ENCODE measurements around the gene PGM5. TPM values are rescaled to one million over a fixed set of nuclear protein-coding genes. Genes with fewer than 3 reads are reported as not detected.
"Not testable (repeated sequence)": the region's sequence is repeated elsewhere in the genome, so short reads cannot be mapped to it uniquely, and the experiment has no call there.

The PGM5 gene
- polyA plus RNA-seq, 1 donor (not counting 4 experiments of a cell fraction or from before 2014, with no cell fraction given): 0.18 TPM

DNA sequence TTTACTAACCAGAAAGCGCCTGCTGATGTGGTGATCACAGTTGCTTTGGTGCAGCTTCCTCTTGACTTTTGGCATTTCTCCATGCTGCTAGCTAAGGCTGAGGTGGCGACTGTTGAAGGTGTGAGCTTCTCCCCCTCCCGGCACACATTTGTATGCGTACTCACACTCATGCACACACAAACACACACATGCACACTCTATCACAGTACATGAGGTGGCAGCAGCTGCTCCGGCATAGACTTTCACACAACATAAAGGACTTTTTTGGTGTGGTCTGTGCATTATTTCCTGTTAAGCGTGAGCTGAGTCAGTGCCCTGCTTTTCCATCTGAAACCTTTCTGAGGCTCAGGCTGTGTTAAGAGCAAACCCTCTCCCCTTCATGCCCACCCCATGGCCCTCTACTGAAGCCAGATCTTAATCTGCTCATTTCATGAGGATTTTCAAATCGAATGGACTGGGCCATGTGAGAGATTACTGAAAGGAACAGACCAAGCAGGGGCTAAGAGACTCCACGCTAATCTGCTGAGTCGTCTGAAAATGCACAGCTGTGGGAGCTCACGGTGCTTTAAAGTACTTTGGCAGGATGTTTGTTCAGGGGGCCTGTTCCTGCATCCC is 10.6 kb downstream of the PGM5 start:
- H2AFZ ChIP-seq (ENCODE audit: control insufficient read depth, low read length); H3K79me2 ChIP-seq (ENCODE audit: control insufficient read depth, insufficient read depth, low read length); H3K4me2 ChIP-seq (ENCODE audit: control insufficient read depth, extremely low read depth, insufficient read depth, low read depth, low read length); FAIRE-seq; DNase-seq (ENCODE audit: low read depth, low spot score); H3K36me3 ChIP-seq (ENCODE audit: control insufficient read depth in 2 of 2, extremely low read depth in 1 of 2, insufficient read depth in 2 of 2, low read length in 2 of 2); H3K9ac ChIP-seq (ENCODE audit: control insufficient read depth, extremely low read depth, insufficient read depth, low read length); dilution Hi-C loops (cut with MboI; ENCODE audit: extremely low pct_ligation_motif_present, low sequenced_read_pairs); H3K9me3 ChIP-seq (ENCODE audit: control insufficient read depth, low read depth, low read length); H3K4me1 ChIP-seq (ENCODE audit: control insufficient read depth, extremely low read depth, insufficient read depth, low read length); H3K27me3 ChIP-seq (ENCODE audit: control insufficient read depth, extremely low read depth, insufficient read depth, low read length); H4K20me1 ChIP-seq (ENCODE audit: control insufficient read depth, extremely low read depth, insufficient read depth, low read length); H3K27ac ChIP-seq (ENCODE audit: control insufficient read depth, insufficient read depth, low read length); H3K4me3 ChIP-seq (ENCODE audit: control insufficient read depth in 2 of 3, extremely low read depth in 1 of 3, insufficient read depth in 2 of 3, low read depth in 1 of 3, low read length in 3 of 3); H3K9me1 ChIP-seq (ENCODE audit: control insufficient read depth, extremely low read depth, insufficient read depth, low read length): not testable (repeated sequence)

DNA sequence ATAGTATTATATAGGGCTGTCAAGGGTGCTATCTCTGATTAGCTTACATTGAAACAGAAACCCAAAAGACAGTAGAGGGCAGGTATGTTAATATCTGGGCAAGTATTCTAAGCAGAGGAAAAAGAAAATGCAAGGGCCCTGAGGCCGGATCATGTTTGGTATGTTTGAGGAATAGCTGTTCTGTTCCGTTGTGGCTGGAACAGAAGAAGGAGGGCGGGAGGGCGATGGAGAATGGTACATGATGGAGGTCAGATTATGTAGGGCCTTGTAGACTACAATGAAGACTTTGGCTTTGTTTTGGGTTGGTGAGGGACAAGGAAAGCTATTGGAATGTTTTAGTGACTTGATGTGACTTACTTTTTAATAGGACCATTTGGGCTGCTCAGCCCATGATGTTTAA is 19.4 kb downstream of the PGM5 start:
- FAIRE-seq; H4K20me1 ChIP-seq (ENCODE audit: control insufficient read depth, extremely low read depth, insufficient read depth, low read length); H3K4me1 ChIP-seq (ENCODE audit: control insufficient read depth, extremely low read depth, insufficient read depth, low read length); H3K4me3 ChIP-seq (ENCODE audit: control insufficient read depth in 2 of 3, extremely low read depth in 1 of 3, insufficient read depth in 2 of 3, low read depth in 1 of 3, low read length in 3 of 3); H3K9ac ChIP-seq (ENCODE audit: control insufficient read depth, extremely low read depth, insufficient read depth, low read length); dilution Hi-C loops (cut with MboI; ENCODE audit: extremely low pct_ligation_motif_present, low sequenced_read_pairs); H3K79me2 ChIP-seq (ENCODE audit: control insufficient read depth, insufficient read depth, low read length); H3K27me3 ChIP-seq (ENCODE audit: control insufficient read depth, extremely low read depth, insufficient read depth, low read length); H3K9me1 ChIP-seq (ENCODE audit: control insufficient read depth, extremely low read depth, insufficient read depth, low read length); H3K36me3 ChIP-seq (ENCODE audit: control insufficient read depth in 2 of 2, extremely low read depth in 1 of 2, insufficient read depth in 2 of 2, low read length in 2 of 2); H3K27ac ChIP-seq (ENCODE audit: control insufficient read depth, insufficient read depth, low read length); DNase-seq (ENCODE audit: low read depth, low spot score); H3K4me2 ChIP-seq (ENCODE audit: control insufficient read depth, extremely low read depth, insufficient read depth, low read depth, low read length); H2AFZ ChIP-seq (ENCODE audit: control insufficient read depth, low read length); H3K9me3 ChIP-seq (ENCODE audit: control insufficient read depth, low read depth, low read length): not testable (repeated sequence)

DNA sequence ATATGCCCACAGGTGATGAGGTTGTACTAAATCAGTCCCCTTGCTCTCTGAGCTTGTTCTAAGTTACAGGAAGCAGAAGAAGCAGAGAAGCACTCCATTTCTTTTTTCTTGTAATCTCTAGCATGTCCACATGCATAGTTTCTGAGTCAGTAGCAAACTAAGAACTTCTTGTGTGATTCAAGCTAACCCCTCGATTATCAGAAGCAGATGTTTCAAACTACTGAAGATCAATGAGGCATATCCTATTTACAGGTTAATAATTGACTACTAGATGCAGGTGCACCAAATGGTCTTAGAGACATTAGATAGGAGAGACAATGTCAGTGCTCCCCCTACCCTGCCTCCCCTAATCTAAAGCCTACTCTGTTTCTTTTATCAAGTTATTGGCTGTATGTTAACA is 21.3 kb downstream of the PGM5 start:
- H3K79me2 ChIP-seq (ENCODE audit: control insufficient read depth, insufficient read depth, low read length); H3K36me3 ChIP-seq (ENCODE audit: control insufficient read depth in 2 of 2, extremely low read depth in 1 of 2, insufficient read depth in 2 of 2, low read length in 2 of 2); H3K27ac ChIP-seq (ENCODE audit: control insufficient read depth, insufficient read depth, low read length); H2AFZ ChIP-seq (ENCODE audit: control insufficient read depth, low read length); dilution Hi-C loops (cut with MboI; ENCODE audit: extremely low pct_ligation_motif_present, low sequenced_read_pairs); H4K20me1 ChIP-seq (ENCODE audit: control insufficient read depth, extremely low read depth, insufficient read depth, low read length); H3K4me3 ChIP-seq (ENCODE audit: control insufficient read depth in 2 of 3, extremely low read depth in 1 of 3, insufficient read depth in 2 of 3, low read depth in 1 of 3, low read length in 3 of 3); H3K9me1 ChIP-seq (ENCODE audit: control insufficient read depth, extremely low read depth, insufficient read depth, low read length); H3K9me3 ChIP-seq (ENCODE audit: control insufficient read depth, low read depth, low read length); H3K9ac ChIP-seq (ENCODE audit: control insufficient read depth, extremely low read depth, insufficient read depth, low read length); H3K4me2 ChIP-seq (ENCODE audit: control insufficient read depth, extremely low read depth, insufficient read depth, low read depth, low read length); DNase-seq (ENCODE audit: low read depth, low spot score); H3K4me1 ChIP-seq (ENCODE audit: control insufficient read depth, extremely low read depth, insufficient read depth, low read length); H3K27me3 ChIP-seq (ENCODE audit: control insufficient read depth, extremely low read depth, insufficient read depth, low read length); FAIRE-seq: not testable (repeated sequence)

DNA sequence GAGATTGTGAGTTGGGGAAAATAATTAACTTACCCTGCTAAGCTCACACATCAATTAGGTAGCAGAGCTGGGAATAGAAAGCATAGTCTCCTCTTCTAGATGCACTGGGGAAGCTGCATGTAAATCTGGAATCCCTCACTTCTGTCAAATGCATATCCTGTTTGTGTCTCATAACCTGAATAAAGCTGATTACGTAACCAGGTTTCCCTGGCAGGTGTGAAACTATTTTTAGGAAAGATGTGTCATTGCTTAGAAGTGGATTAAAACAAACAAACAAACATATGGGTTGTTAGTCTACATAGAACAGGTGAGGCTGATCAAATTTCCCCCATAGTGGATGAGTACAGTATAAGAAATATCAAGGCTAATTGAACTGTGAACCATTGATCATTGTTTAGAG is 27.5 kb downstream of the PGM5 start:
- H3K9ac ChIP-seq (ENCODE audit: control insufficient read depth, extremely low read depth, insufficient read depth, low read length); H3K27me3 ChIP-seq (ENCODE audit: control insufficient read depth, extremely low read depth, insufficient read depth, low read length); H3K36me3 ChIP-seq (ENCODE audit: control insufficient read depth in 2 of 2, extremely low read depth in 1 of 2, insufficient read depth in 2 of 2, low read length in 2 of 2); H3K9me1 ChIP-seq (ENCODE audit: control insufficient read depth, extremely low read depth, insufficient read depth, low read length); H2AFZ ChIP-seq (ENCODE audit: control insufficient read depth, low read length); H3K4me3 ChIP-seq (ENCODE audit: control insufficient read depth in 2 of 3, extremely low read depth in 1 of 3, insufficient read depth in 2 of 3, low read depth in 1 of 3, low read length in 3 of 3); H3K4me2 ChIP-seq (ENCODE audit: control insufficient read depth, extremely low read depth, insufficient read depth, low read depth, low read length); FAIRE-seq; DNase-seq (ENCODE audit: low read depth, low spot score); H3K4me1 ChIP-seq (ENCODE audit: control insufficient read depth, extremely low read depth, insufficient read depth, low read length); dilution Hi-C loops (cut with MboI; ENCODE audit: extremely low pct_ligation_motif_present, low sequenced_read_pairs); H3K27ac ChIP-seq (ENCODE audit: control insufficient read depth, insufficient read depth, low read length); H3K9me3 ChIP-seq (ENCODE audit: control insufficient read depth, low read depth, low read length); H3K79me2 ChIP-seq (ENCODE audit: control insufficient read depth, insufficient read depth, low read length); H4K20me1 ChIP-seq (ENCODE audit: control insufficient read depth, extremely low read depth, insufficient read depth, low read length): not testable (repeated sequence)

DNA sequence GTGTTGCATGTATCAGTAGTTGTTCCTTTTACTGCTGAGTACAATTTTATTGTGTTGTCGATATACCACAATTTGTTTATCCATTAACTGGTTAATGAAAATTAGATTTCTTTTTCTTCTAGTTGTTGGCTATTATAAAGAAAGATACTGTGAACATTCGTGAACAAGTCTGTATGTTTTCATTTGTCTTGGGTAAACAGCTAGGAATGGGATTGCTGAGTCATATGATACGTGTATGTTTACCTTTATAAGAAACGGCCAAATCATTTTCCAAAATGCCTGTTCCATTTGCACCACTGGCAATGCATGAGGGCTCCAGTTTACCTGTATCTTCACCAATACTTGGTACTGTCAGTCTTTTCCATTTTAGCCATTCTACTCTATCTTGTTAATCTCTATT is 33.1 kb downstream of the PGM5 start:
- DNase-seq (ENCODE audit: low read depth, low spot score); H3K9me3 ChIP-seq (ENCODE audit: control insufficient read depth, low read depth, low read length); H3K4me1 ChIP-seq (ENCODE audit: control insufficient read depth, extremely low read depth, insufficient read depth, low read length); dilution Hi-C loops (cut with MboI; ENCODE audit: extremely low pct_ligation_motif_present, low sequenced_read_pairs); H3K79me2 ChIP-seq (ENCODE audit: control insufficient read depth, insufficient read depth, low read length); H3K4me3 ChIP-seq (ENCODE audit: control insufficient read depth in 2 of 3, extremely low read depth in 1 of 3, insufficient read depth in 2 of 3, low read depth in 1 of 3, low read length in 3 of 3); H3K9me1 ChIP-seq (ENCODE audit: control insufficient read depth, extremely low read depth, insufficient read depth, low read length); H3K36me3 ChIP-seq (ENCODE audit: control insufficient read depth in 2 of 2, extremely low read depth in 1 of 2, insufficient read depth in 2 of 2, low read length in 2 of 2); H3K9ac ChIP-seq (ENCODE audit: control insufficient read depth, extremely low read depth, insufficient read depth, low read length); H3K27me3 ChIP-seq (ENCODE audit: control insufficient read depth, extremely low read depth, insufficient read depth, low read length); H4K20me1 ChIP-seq (ENCODE audit: control insufficient read depth, extremely low read depth, insufficient read depth, low read length); H3K4me2 ChIP-seq (ENCODE audit: control insufficient read depth, extremely low read depth, insufficient read depth, low read depth, low read length); H3K27ac ChIP-seq (ENCODE audit: control insufficient read depth, insufficient read depth, low read length); H2AFZ ChIP-seq (ENCODE audit: control insufficient read depth, low read length); FAIRE-seq: not testable (repeated sequence)

Data from keratinocyte (primary cell).